A549 (cell line): ENCODE data around the gene PITPNM3. TPM values are rescaled to one million over a fixed set of nuclear protein-coding genes. Genes with fewer than 3 reads are reported as not detected.

ENCODE experiments used
- ATAC-seq, 2 experiments: fragments of 200-7000 bp in 1 of 2; fragments of >200 bp in 1 of 2; cut with Nextera tagmentation in 1 of 2; cut with Tn5 transposase in 1 of 2; 3 replicates each; pipeline versions ENCODE4 v1.8.0 to v1.9.1; 2018 to 2020; ENCODE audit warnings: mild to moderate bottlenecking in 1 of 2, moderate library complexity in 1 of 2
- CTCF ChIA-PET: fragments of 300-600 bp; sonication (Branson Sonifier 250); formaldehyde crosslinking; extraction: SDS; loops from one replicate; lab custom pipeline; 2021; ENCODE audit warnings: antibody characterized with exemption, inconsistent platforms; lab: Yijun Ruan, JAX
- POLR2A ChIA-PET: fragments of 350-600 bp; formaldehyde crosslinking; extraction: SDS; loops from one replicate; lab custom pipeline; 2021; ENCODE audit warnings: antibody characterized with exemption, inconsistent platforms; lab: Yijun Ruan, JAX
- DNase-seq, 2 experiments: peaks; one replicate each; pipeline versions ENCODE4 v3.0.0 to v3.0.0-alpha.2; 2011 to 2016; ENCODE audit warnings: low read depth in 1 of 2, low spot score in 1 of 2
- FAIRE-seq: peaks from 2 replicates; lab custom pipeline; 2011; peaks lifted over from hg19 to GRCh38; lab: Jason Lieb, UNC
- H3K27ac ChIP-seq, 2 experiments: fragments of >200 bp; sonication (Bioruptor Twin); formaldehyde crosslinking; 3 replicates each; pipeline ENCODE4 v1.5.1; 2016 to 2017
- H3K4me1 ChIP-seq: fragments of >200 bp; sonication (Bioruptor Twin); formaldehyde crosslinking; 3 replicates; pipeline ENCODE4 v1.6.1; 2016
- H3K4me2 ChIP-seq: fragments of >200 bp; sonication (Bioruptor Twin); formaldehyde crosslinking; 3 replicates; pipeline ENCODE4 v1.6.1; 2016
- H3K4me3 ChIP-seq: fragments of >200 bp; sonication (Bioruptor Twin); formaldehyde crosslinking; 3 replicates; pipeline ENCODE4 v1.5.1; 2016
- H3K9me3 ChIP-seq: fragments of >200 bp; sonication (Bioruptor Twin); formaldehyde crosslinking; 3 replicates; pipeline ENCODE4 v1.6.1; 2016
- BHLHE40 ChIP-seq: IDR thresholded peaks from 2 replicates; pipeline ENCODE4 v1.6.1; 2012; ENCODE audit warnings: low read depth, low read length, inconsistent platforms
- CHD4 ChIP-seq: fragments of 200-600 bp; sonication (generic); IDR thresholded peaks from 2 replicates; pipeline ENCODE4 v1.6.1; 2016; ENCODE audit warnings: antibody characterized with exemption, mild to moderate bottlenecking, borderline replicate concordance
- CTCF ChIP-seq: fragments of >200 bp; sonication (Bioruptor Twin); formaldehyde crosslinking; IDR thresholded peaks from 3 replicates; pipeline ENCODE4 v1.5.1; 2016
- ELK1 ChIP-seq: fragments of 150-350 bp; IDR thresholded peaks from 2 replicates; pipeline ENCODE4 v1.6.1; 2014; ENCODE audit warnings: low read depth, mild to moderate bottlenecking, low read length
- ESRRA ChIP-seq: fragments of 150-350 bp; IDR thresholded peaks from 2 replicates; pipeline ENCODE4 v1.6.1; 2014; ENCODE audit warnings: mild to moderate bottlenecking, low read length, borderline replicate concordance
- HDAC2 ChIP-seq: fragments of 200-600 bp; sonication (generic); IDR thresholded peaks from 2 replicates; pipeline ENCODE4 v1.6.1; 2016
- HMGXB4 ChIP-seq: fragments of 250-450 bp; sonication (Bioruptor Pico); IDR thresholded peaks from 2 replicates; pipeline ENCODE4 v1.5.0; 2021; ENCODE audit warnings: mild to moderate bottlenecking, moderate library complexity, borderline replicate concordance
- JUN ChIP-seq, 2 experiments: fragments of >200 bp; sonication (Bioruptor Twin); formaldehyde crosslinking; IDR thresholded peaks; 2 replicates in 1 of 2; 3 replicates in 1 of 2; pipeline ENCODE4 v1.6.1; 2016 to 2017
- KDM1A ChIP-seq: fragments of 200-600 bp; sonication (generic); IDR thresholded peaks from 2 replicates; pipeline ENCODE4 v1.6.1; 2016; ENCODE audit warnings: low read depth, mild to moderate bottlenecking
- KDM5A ChIP-seq: fragments of 200-600 bp; sonication (generic); IDR thresholded peaks from 2 replicates; pipeline ENCODE4 v1.6.1; 2016; ENCODE audit warnings: antibody characterized with exemption, mild to moderate bottlenecking
- MAFK ChIP-seq: fragments of 450-650 bp; IDR thresholded peaks from 2 replicates; pipeline ENCODE4 v1.6.1; 2014; ENCODE audit not compliant: partially characterized antibody
- MAX ChIP-seq: IDR thresholded peaks from 2 replicates; pipeline ENCODE4 v1.6.1; 2012
- RARB ChIP-seq: fragments of 250-450 bp; sonication (Bioruptor Pico); IDR thresholded peaks from 2 replicates; pipeline ENCODE4 v1.8.0; 2021; ENCODE audit warnings: mild to moderate bottlenecking, moderate library complexity
- RFX5 ChIP-seq: fragments of 450-650 bp; IDR thresholded peaks from 2 replicates; pipeline ENCODE4 v1.7.1; 2014; ENCODE audit warnings: antibody characterized with exemption, mild to moderate bottlenecking, moderate library complexity
- SMC3 ChIP-seq: fragments of >200 bp; sonication (Bioruptor Twin); formaldehyde crosslinking; IDR thresholded peaks from 3 replicates; pipeline ENCODE4 v1.6.1; 2018; ENCODE audit warnings: inconsistent platforms
- TP53 ChIP-seq: fragments of 250-450 bp; sonication (Bioruptor Pico); IDR thresholded peaks from 2 replicates; pipeline ENCODE4 v1.5.0; 2021; ENCODE audit warnings: mild to moderate bottlenecking, moderate library complexity
- ZC3H11A ChIP-seq: fragments of 450-650 bp; IDR thresholded peaks from 2 replicates; pipeline ENCODE4 v1.6.1; 2014; ENCODE audit warnings: antibody characterized with exemption, mild to moderate bottlenecking
- ZSCAN20 ChIP-seq: fragments of 250-450 bp; sonication (Bioruptor Pico); IDR thresholded peaks from 2 replicates; pipeline ENCODE4 v1.8.0; 2022; ENCODE audit warnings: mild to moderate bottlenecking, moderate library complexity
- WGBS: methylation state at CpG from one replicate; pipeline ENCODE4 v1.1.6; 2017; ENCODE audit errors: missing lambda C conversion rate; 5-methylcytosine and 5-hydroxymethylcytosine counted together
- polyA plus RNA-seq, 4 experiments: library from polyadenylated mRNA; depleted of rRNA in 3 of 4; stranded (reverse); fragments of >200 nt; fragmentation: RNase III in 1 of 4; extraction: RNeasy Plus Mini Kit Qiagen cat#74134 plus additional on column Dnase treatment in 1 of 4; gene quantifications; 2 replicates in 3 of 4; 3 replicates in 1 of 4; pipeline ENCODE4 v1.2.3, GENCODE V29; 2011 to 2017

PITPNM3 gene
- polyA plus RNA-seq, 2 of the 4 experiments (the other 2 are of a cell fraction) = 0.80 to 2.2 TPM

GRCh38 chr17:6506679-6507231 is 49.6 kb downstream of the PITPNM3 start (continued):
- TF ChIP-seq ZC3H11A (no peak), TP53 (CRISPR knock-in tag) (no peak), CHD4 (no peak)

GRCh38 chr17:6505425-6506142 is 50.8 kb downstream of the PITPNM3 start:
- Histone ChIP-seq H3K27ac (peak overlapping the region; percentile 68 to 83; a peak in 5 of 6 replicates), H3K4me3 (no peak overlapping the region), H3K4me1 (peaks cover 51% of the 10 kb centered on the region), H3K4me2 (peak overlapping the region; percentile 60), H3K9me3 (no peaks in the 10 kb centered on the region)
- ATAC-seq (no peak), FAIRE-seq (peak; percentile 23), DNase-seq (peak in 1 of 2 experiments; percentile 25)
- TF ChIP-seq MAX = peak; percentile 41
- no peak for TF ChIP-seq KDM1A
- CTCF ChIA-PET = interaction anchor here (1.0 to 6.7 kb wide), 6 partner anchors 10 to 32 kb away, joined by 3 to 46 read pairs (median 4); no protein-coding TSS in a partner anchor
- WGBS = 84% methylated on average over 12 of the region's 12 CpGs
- POLR2A ChIA-PET = no interaction called here

- no peak for FAIRE-seq
- ATAC-seq = no peak
- WGBS = 78% methylated on average over 7 of the region's 7 CpGs
- no peak for TF ChIP-seq RARB (CRISPR knock-in tag)
- TF ChIP-seq, all 56 proteins: peak for 0
- Histone ChIP-seq H3K4me2 (no peak overlapping the region), H3K9me3 (no peaks in the 10 kb centered on the region), H3K4me1 (peaks cover 33% of the 10 kb centered on the region), H3K27ac (peak overlapping the region in 1 of 2 experiments; percentile 31; a peak in 2 of 6 replicates), H3K4me3 (no peak overlapping the region)
- ChIA-PET POLR2A (no interaction called here), CTCF (interaction anchor here (0.7 to 2.3 kb wide), 6 partner anchors 10 to 54 kb away, joined by 3 to 20 read pairs (median 4); no protein-coding TSS in a partner anchor)
- DNase-seq = no peak
Observed at GRCh38 chr17:6503641-6504195, 52.6 kb downstream of the PITPNM3 start.

GRCh38 chr17:6502871-6503509 is 53.4 kb downstream of the PITPNM3 start:
- ATAC-seq (no peak), DNase-seq (no peak), FAIRE-seq (no peak)
- Histone ChIP-seq H3K4me1 (peaks cover 26% of the 10 kb centered on the region), H3K27ac (no peak overlapping the region), H3K4me3 (no peak overlapping the region), H3K9me3 (no peaks in the 10 kb centered on the region), H3K4me2 (no peak overlapping the region)
- ChIA-PET CTCF (interaction anchor here (0.7 to 2.3 kb wide), 7 partner anchors 11 to 112 kb away, joined by 3 to 20 read pairs (median 4); no protein-coding TSS in a partner anchor), POLR2A (no interaction called here)
- no peak for TF ChIP-seq KDM5A
- no peak for TF ChIP-seq MAFK
- TF ChIP-seq ELK1 = no peak
- TF ChIP-seq ESRRA = no peak
- TF ChIP-seq HDAC2 = no peak
- TF ChIP-seq BHLHE40 = no peak
- TF ChIP-seq CTCF = no peak
- no peak for TF ChIP-seq HMGXB4 (CRISPR knock-in tag)
- no peak for TF ChIP-seq ZSCAN20
- TF ChIP-seq RFX5 = no peak
- TF ChIP-seq SMC3 = no peak
- no peak for TF ChIP-seq RARB (CRISPR knock-in tag)
- no peak for TF ChIP-seq KDM1A
- TF ChIP-seq JUN (IDR thresholded peaks at IDR 0.05) = no peak
- WGBS = 70% methylated on average over 8 of the region's 8 CpGs
